GM10847 (cell line): ENCODE data around the gene HSPA12B.

ENCODE experiments used
- POLR2A ChIP-seq: IDR thresholded peaks from 2 replicates; pipeline ENCODE4 v1.6.1; 2011; ENCODE audit not compliant: insufficient read length; ENCODE audit errors: extremely low read depth

Gene HSPA12B

DNA sequence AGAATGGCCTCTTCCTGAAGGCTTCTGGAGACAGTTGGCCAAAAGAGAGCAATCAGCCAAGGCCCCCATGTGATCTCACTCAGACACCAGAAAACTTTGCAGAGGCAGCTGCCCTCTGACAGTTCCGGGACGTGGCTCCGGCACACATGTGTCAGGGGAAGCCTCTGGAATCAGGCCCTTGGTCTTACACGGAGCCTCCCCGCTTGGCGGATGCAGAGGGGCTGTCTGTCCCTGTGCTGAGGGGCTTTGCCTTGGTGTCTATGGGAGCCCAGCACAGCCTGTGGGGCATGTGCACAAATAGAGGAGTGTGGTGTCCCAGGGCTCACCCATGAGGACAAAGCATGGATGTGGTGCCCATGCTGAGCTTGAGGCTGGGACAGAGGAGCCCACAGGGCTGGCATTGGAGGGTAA lies 33.9 kb upstream of the HSPA12B start:
- TF ChIP-seq POLR2A, result no peak

DNA sequence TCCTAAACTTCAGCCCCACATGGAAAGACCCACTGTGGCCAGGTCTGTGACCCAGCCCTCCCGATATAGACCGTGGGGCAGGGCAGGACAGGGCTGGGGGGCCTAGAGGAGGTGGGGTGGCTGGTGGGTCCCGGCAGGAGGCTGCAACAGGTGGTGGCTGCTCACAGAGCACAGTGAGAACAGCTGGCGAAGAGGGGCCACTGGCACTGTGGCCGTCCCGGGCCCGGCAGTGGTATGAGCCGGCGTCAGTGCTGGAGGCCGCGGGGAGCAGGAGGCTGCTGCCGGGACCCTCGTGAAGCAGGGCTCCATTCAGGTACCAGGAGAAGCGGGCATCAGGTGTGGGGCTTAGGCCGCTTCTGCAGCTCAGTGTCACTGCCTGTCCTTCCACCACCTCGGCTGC lies 33.4 kb upstream of the HSPA12B start:
- TF ChIP-seq POLR2A, result no peak

DNA sequence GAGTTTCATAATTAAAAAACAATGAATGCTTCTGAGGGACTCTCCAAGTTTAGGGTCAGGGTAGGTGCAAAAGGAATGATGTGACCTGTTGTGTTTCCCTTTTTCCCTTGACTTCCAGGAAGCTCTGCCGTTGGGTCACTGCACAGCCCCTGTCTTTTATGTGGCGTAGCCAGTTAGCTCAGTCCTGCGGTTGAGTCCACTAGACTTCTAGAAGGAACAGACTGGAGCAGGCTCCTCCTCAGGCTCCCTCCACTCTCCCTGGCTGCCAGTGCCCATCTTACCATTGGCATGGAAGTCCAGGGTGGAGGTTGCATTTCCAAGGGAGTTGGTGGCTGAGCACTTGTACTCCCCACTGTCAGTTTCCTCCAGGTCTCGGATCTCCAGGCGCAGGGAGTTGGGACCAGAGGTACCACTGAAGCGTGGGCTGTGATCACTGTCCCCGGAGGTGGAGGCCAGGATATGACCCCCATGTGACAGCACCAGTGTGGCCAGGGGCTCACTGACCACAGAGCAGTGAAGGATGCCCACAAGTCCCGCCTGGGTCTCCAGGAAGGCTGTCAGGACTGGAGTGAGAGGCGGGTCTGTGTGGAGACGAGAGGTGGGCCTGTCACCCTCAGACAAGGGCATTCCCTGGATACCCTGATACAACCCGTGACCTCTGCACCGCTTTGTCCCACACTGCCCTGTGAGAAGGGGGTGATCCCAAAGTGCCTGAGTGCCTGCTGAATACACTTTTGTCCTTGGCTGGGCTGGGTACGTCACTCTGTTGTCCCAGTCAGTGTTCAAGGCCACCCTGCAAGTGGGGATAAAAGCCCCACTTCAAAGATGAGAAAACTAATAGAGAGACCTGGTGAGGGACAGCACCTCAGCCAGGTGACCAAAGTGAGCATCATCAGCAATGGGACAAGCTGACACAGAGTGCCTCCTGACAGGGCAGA lies 31.2 kb upstream of the HSPA12B start:
- no peak for TF ChIP-seq POLR2A

DNA sequence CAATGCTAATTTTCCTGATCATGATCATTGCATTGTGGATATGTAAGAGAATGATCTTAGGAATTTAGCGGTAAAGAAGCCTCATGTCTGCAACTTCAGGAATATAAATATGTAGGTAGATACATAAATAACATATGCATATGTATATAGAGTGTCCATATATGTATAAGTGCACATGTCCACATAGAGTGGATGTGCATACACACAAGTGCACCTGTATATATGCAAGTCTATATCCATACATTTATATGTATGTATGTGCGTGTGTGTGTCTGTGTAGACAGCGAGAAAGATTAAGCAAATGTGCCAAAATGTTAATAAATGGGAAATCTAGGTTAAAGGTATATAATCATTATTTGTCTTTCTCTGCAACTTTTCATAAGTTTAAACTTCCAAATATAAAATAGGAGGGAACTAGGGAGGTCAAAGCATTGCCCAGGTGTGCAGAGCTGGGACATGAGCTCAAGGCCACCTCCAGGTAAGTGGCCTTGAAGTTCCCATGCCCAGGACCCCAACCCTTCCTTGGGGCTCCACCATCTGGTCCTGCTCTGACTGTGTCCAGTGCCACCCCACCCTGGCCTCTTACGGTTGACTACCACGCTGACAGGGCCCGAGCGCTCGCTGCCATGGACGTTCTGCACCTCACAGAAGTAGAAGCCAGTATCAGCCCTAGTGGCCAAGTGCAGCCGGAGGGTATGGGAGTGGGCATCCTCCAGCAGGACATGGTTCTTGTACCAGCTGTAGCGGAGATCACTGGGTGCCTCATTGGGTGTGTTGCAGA lies 29.7 kb upstream of the HSPA12B start:
- TF ChIP-seq POLR2A, result no peak

DNA sequence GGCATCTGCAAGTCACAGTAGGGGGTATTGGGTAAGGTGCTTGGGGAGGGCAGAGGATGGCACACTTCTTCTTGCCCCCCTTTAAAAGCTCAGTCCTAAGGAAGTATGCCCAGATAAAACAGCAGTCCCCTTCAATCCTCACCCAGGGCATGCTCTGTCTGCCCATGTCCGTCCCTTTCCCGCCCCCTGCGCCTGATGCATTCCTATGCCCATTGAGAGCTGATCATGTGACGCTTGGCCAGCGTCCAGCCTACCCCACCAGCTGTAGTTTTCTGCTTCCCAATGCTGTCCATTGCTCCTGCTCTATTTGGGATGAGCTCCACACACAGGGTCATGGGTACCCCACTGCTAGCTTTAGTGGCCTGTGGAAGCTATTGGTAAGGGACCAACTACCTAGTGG lies 28.4 kb upstream of the HSPA12B start:
- no peak for TF ChIP-seq POLR2A

DNA sequence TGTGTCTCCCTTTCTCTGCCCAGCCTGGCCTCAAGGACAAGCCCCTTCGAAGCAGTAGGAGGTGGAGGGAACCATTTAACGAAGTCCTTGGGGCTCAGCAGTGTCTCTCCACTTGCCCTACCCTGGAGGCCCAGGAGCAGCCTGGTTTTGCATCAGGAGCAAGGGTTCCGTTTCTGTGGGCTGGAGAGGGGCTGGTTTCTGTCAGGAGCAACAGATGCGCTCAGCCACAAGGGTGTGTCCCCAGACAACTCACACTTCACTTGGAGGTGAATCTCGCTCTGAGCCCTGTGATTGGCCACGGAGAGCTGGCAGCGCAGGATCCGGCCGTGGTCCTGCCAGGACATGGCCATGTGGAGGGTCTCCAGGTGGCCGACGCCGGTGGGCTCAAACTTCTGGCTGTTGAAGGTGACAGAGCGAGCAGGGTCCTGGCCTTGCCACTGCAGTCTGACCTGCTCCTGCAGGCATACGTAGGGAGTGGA lies 27.0 kb upstream of the HSPA12B start:
- no peak for TF ChIP-seq POLR2A

DNA sequence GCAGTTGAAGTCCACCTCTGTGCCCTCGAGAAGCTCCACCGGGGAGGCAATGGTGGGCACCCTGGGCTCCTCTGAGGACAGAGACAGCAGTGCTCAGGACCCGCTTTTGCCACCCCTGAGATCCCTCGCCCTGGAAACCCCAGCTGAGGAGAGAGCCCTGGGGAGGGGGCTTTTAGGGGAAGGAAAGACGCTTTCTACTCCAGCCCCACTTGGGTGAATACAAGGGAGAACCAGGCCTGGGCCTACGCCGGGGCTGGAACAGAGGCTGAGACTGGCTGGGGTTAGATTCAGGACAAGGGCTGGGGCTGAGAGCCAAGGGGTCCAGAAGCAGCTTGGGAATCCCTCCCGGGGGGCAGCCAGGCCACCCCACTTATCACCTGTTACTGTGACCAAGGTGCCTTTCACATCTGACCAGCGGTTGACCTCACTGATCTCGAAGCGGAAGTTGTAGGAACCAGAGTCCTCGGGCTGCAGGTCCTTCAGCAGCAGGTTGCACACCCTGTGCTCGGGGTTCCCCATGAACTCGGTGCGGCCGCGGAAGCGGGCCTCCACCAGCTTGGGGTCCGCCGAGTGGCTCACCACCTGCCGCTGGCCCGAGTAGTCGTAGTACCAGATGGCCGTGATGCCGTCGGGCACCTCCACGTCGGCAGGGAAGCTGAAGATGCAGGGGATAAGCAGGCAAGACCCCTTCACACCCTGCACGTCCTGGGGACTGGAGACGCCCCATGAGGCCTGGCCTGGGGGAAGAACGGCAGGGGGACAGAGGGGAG lies 26.3 kb upstream of the HSPA12B start:
- TF ChIP-seq POLR2A, result no peak

DNA sequence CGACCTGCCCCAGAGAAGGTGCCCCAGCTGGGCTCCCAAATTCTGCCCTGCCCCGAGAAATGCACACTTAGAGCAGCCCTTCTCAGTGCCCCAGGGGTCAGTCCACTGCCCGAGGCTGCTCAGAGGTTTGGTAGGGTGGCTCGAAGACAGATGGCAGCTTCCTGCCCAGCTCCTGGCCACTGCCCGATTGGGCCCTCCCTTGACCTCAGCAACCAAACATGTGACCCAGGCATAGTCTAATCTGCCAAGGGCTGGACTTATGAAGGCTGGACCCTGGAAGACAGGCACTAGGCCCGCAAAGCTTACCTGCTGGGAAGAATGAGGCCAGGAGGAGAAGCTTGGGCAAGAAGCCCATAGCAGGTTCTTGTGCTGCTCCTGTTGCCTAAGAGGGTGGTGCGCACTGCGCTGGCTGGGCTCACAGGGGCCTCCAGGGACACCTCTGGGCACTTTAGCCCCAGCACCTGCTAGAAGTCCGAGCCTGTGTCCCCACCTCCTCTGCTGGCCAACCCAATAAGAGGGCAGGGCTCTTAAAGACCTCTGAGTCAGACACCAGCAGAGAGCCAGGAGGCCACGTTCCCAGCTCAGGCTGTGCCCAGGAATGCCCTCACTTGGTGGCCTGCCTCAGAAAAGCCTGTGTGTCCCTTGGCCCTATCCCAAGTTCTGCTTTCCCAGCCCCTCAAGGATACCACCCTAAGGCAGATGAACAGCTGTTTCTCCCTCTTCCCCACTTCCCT lies 25.5 kb upstream of the HSPA12B start:
- no peak for TF ChIP-seq POLR2A

DNA sequence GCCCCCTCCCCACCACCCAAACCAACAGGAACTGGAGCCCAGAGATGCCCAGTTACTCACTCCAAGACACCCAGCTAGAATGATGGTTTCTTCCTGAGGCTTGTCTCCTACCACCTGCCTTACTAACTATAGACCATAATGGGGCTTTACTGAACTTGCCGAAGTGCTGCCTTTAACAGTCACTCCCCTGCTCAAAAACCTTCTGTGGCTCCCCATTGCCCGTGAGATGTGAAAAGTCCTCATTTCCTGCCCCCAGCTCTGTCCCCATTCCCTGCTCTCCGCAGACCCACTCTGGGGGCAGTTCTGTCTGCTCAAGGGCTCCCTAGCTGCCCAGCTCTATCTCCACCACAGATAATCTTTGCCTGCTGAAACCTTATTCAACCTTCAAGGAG lies 25.0 kb upstream of the HSPA12B start:
- TF ChIP-seq POLR2A, result no peak

DNA sequence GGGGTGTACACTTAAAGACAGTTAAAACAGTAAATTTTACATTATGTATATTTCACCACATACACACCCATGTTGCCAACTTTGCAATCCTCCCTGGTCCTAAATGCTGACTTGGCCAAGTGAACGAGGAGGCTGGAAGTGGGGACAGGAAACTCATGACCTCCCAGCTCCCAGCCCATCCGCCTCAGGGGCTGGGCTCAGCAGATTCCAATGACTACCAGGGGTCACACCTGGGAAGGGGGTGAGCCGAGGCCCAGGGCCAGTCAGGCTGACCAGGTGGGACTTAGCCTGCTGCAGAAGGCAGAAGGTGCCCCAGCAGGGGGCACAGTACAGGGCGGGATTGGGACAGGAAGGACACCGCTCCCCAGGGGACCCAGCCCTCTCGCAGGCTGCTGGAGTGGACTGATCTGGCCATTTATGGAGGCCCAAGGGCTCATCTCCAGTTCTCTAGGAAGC lies 22.4 kb upstream of the HSPA12B start:
- TF ChIP-seq POLR2A, result no peak

DNA sequence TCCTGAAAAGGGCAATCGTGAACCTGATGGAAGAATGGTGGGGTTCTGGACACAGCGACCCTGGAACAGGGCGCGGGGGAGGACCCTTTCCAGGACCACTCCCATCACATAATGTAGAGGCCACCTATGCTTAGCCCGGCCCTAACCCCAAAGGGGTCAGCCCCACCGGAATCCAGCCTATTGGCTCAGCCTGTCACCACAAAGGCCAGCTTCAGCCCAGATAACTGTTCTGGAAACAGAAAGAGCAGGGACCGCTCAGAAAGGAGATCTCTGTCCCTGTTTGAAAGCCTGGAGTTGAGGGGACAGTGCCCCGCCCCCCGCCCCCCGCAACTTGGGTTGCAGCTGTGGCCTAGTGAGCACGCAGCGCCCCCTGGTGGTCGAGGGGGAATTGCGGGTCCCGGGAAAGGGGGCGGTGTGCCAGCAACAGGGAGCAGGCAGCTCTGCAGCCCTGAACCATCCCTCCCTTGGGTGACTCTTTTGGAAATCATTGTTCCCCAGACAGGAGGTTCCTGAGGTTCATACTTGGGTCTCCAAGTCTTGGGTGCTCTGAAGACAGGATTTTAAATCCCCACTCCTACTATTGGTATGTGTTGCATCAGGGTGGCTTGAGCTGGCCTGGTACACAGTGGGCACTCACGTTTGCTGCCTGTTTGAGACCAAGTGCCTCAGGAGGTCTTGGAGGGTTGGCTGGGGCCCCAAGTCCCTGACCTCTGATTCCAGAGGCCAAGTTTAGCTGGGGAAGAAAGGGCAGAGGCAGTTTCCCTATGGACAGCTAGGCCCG lies 21.6 kb upstream of the HSPA12B start:
- TF ChIP-seq POLR2A, result no peak

DNA sequence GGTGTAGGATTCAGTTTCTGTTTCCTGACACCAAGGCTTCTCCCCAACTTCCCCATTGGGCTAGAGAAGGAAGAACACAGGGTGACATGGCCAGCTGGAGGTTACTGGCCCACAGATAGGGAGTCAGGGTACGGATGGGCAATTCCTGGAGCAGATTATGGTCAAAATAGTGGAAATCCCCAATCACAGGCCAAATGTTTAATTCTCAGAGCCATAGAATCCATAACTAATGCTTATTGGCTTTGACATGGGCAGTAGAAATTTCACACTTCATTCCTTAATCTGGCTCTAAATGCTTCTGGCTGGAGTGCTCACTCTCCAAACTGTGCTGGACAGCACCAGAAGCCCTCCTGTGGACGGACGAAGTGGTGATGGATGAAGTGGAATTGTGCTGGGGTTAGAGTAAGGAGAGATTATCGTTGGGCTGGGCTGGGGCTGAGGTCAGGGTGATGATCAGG lies 21.0 kb upstream of the HSPA12B start:
- no peak for TF ChIP-seq POLR2A

DNA sequence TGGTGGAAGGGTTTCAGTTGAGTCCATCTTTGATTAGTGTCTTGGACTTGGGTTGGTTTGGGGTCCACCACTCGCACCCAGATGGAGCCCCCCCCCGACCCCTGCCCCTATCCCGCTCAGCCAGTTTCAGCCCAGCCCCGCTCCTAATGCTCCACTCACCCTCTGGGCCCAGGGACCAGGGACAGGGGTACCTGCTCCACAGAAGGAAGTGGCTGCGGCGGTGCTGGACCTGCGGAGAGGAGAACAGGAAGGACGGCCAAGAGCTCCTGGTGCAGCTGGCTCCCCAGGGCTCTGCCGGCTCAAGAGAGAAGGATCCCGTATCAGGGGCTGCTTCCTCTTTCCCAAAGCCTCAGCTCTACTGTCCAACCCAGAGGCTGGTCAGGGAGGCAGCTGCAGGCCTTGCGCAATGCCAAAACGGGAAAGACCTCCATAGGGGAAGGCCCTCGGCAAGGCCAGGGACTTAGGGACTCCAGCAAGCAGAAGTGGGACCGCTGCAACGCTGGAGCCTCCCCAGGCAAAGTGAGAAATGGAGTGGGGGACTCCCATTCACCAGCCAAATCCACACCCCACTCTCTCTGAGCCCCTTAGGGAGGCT lies 20.1 kb upstream of the HSPA12B start, which contains the start of gene SIGLEC1:
Gene SIGLEC1 (minus strand): TSS at position 322 of the 595 bp plus-strand sequence. CDS start 5,472 bp downstream, outside the sequence.
- no peak for TF ChIP-seq POLR2A
